ENCODE results near the gene BMPR1A.

DNA sequence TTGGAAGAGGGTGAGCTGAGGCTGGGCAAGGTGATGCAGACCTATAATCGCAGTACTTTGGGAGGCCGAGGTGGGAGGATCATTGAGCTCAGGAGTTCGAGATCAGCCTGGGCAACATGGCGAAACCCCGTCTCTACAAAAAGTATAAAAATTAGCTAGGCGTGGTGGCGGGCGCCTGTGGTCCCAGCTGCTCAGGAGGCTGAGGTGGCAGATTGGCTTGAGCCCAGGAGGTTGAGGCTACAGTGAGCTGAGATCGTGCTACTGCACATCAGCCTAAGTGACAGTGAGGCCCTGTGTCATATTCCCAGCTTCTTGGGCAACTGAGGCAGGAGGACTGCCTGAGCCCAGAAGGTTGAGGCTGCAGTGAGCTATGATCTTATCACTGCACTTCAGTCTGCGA is 13.6 kb downstream of the BMPR1A start:
- TF ChIP-seq, protein P1, sequence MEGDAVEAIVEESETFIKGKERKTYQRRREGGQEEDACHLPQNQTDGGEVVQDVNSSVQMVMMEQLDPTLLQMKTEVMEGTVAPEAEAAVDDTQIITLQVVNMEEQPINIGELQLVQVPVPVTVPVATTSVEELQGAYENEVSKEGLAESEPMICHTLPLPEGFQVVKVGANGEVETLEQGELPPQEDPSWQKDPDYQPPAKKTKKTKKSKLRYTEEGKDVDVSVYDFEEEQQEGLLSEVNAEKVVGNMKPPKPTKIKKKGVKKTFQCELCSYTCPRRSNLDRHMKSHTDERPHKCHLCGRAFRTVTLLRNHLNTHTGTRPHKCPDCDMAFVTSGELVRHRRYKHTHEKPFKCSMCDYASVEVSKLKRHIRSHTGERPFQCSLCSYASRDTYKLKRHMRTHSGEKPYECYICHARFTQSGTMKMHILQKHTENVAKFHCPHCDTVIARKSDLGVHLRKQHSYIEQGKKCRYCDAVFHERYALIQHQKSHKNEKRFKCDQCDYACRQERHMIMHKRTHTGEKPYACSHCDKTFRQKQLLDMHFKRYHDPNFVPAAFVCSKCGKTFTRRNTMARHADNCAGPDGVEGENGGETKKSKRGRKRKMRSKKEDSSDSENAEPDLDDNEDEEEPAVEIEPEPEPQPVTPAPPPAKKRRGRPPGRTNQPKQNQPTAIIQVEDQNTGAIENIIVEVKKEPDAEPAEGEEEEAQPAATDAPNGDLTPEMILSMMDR (conservative IDR thresholded peaks at IDR 0.05; ENCODE audit: low read depth, low read length): no peak
- TF ChIP-seq RCOR1 (IDR thresholded peaks at IDR 0.05; ENCODE audit: insufficient replicate concordance, low read length): no peak
- no peak for TF ChIP-seq MXI1 (IDR thresholded peaks at IDR 0.05; ENCODE audit: borderline replicate concordance, low read depth, low read length)
- TF ChIP-seq BHLHE40 (IDR thresholded peaks at IDR 0.05; ENCODE audit: low read depth, low read length): no peak
- TF ChIP-seq POLR2A (IDR thresholded peaks at IDR 0.05; ENCODE audit: low read depth, low read length): no peak
- no peak for TF ChIP-seq RAD21 (IDR thresholded peaks at IDR 0.05; ENCODE audit: low read length)
- TF ChIP-seq CEBPB (IDR thresholded peaks at IDR 0.05; ENCODE audit: low read depth, low read length): no peak
- TF ChIP-seq, protein P2, sequence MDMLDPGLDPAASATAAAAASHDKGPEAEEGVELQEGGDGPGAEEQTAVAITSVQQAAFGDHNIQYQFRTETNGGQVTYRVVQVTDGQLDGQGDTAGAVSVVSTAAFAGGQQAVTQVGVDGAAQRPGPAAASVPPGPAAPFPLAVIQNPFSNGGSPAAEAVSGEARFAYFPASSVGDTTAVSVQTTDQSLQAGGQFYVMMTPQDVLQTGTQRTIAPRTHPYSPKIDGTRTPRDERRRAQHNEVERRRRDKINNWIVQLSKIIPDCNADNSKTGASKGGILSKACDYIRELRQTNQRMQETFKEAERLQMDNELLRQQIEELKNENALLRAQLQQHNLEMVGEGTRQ (IDR thresholded peaks at IDR 0.05; ENCODE audit: low read depth, low read length): no peak
- TF ChIP-seq SMC3 (IDR thresholded peaks at IDR 0.05; ENCODE audit: low read depth, low read length): no peak
- TF ChIP-seq RFX5 (IDR thresholded peaks at IDR 0.05; ENCODE audit: low read depth, low read length): no peak
- no peak for TF ChIP-seq FOS (IDR thresholded peaks at IDR 0.05; ENCODE audit: low read depth, low read length)
